MCF 10A (cell line): ENCODE measurements around the gene LENEP. TPM values are rescaled to one million over a fixed set of nuclear protein-coding genes. Genes with fewer than 3 reads are reported as not detected.

Experiments used
- BruUV-seq: library from RNA; stranded (reverse); fragments of 400-500 nt; replicated peaks from 2 replicates; lab custom pipeline; 2021; lab: Mats Ljungman, UMichigan
- CTCF ChIA-PET: fragments of 300-600 bp; sonication (Branson Sonifier 250); formaldehyde crosslinking; extraction: SDS; loops from one replicate; lab custom pipeline; 2021; ENCODE audit warnings: antibody characterized with exemption, inconsistent platforms; lab: Yijun Ruan, JAX
- POLR2A ChIA-PET: fragments of 300-600, 350-650 bp; sonication (Branson Sonifier 250); formaldehyde crosslinking; extraction: SDS; loops from one replicate; lab custom pipeline; 2020; ENCODE audit warnings: antibody characterized with exemption, inconsistent platforms; lab: Yijun Ruan, JAX
- DNase-seq: peaks from one replicate; pipeline ENCODE4 v3.0.0-alpha.2; 2018; ENCODE audit not compliant: unreplicated experiment
- H3K27ac Mint-ChIP-seq: one replicate; pipeline ENCODE4 v1.8.0; 2022; ENCODE audit warnings: mild to moderate bottlenecking, low read depth, mixed read lengths; ENCODE audit not compliant: unreplicated experiment
- H3K27me3 Mint-ChIP-seq: one replicate; pipeline ENCODE4 v1.8.0; 2022; ENCODE audit warnings: mixed read lengths; ENCODE audit not compliant: insufficient read depth, unreplicated experiment
- H3K36me3 Mint-ChIP-seq: one replicate; pipeline ENCODE4 v1.8.0; 2022; ENCODE audit warnings: mild to moderate bottlenecking, moderate library complexity, mixed read lengths; ENCODE audit not compliant: insufficient read depth, unreplicated experiment
- H3K4me1 Mint-ChIP-seq: one replicate; pipeline ENCODE4 v1.8.0; 2022; ENCODE audit warnings: mixed read lengths; ENCODE audit not compliant: insufficient read depth, unreplicated experiment
- H3K4me3 Mint-ChIP-seq: one replicate; pipeline ENCODE4 v1.8.0; 2022; ENCODE audit warnings: mild to moderate bottlenecking, moderate library complexity, mixed read lengths; ENCODE audit not compliant: unreplicated experiment
- H3K9me3 Mint-ChIP-seq: one replicate; pipeline ENCODE4 v1.8.0; 2022; ENCODE audit warnings: mixed read lengths; ENCODE audit not compliant: unreplicated experiment
- intact Hi-C: fragments of 100-400 bp; cut with micrococcal nuclease; formaldehyde crosslinking; loops from 2 replicates; pipeline ENCODE4 v1.14.1; 2022
- total RNA-seq: library from RNA; stranded (reverse); gene quantifications from 2 replicates; pipeline ENCODE4 v1.2.3, GENCODE V29; 2022
- TF ChIP-seq, protein P1 (sequence below): fragments of 200-600 bp; IDR thresholded peaks from one replicate; pipeline ENCODE4 v1.8.0; 2022; ENCODE audit warnings: antibody characterized with exemption, mild to moderate bottlenecking; ENCODE audit not compliant: unreplicated experiment

LENEP gene
- total RNA-seq, 1 experiment from 2014 or later = not detected

DNA sequence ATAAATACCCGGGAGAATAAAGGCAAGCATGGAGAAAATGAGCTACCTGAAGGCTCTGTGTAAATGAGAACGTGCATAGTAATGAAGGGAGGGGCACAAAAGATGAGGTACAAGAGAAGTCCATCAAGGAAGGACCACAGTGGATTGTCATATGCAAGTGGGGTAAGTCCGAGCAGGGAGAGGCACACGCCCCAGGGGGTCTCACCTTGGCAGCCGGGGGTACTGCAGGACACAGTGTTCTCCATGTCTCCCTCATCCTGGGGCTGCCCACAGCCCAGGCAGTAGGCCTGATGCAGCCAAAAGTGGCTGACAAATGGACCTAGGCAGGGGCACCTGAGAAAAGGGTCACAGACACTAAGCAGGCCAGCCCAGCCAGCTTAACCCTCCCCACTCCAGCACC is 30.2 kb downstream of the LENEP start:
- no peaks in the 10 kb centered on the region for H3K9me3 Mint-ChIP-seq
- no peak for DNase-seq
- BruUV-seq = no TSS peak
- no peak overlapping the region for H3K27ac Mint-ChIP-seq
- H3K27me3 Mint-ChIP-seq = no peaks in the 10 kb centered on the region
- H3K36me3 Mint-ChIP-seq = peaks cover 36% of the 10 kb centered on the region
- intact Hi-C loops = no loop called here
- TF ChIP-seq, protein P1, sequence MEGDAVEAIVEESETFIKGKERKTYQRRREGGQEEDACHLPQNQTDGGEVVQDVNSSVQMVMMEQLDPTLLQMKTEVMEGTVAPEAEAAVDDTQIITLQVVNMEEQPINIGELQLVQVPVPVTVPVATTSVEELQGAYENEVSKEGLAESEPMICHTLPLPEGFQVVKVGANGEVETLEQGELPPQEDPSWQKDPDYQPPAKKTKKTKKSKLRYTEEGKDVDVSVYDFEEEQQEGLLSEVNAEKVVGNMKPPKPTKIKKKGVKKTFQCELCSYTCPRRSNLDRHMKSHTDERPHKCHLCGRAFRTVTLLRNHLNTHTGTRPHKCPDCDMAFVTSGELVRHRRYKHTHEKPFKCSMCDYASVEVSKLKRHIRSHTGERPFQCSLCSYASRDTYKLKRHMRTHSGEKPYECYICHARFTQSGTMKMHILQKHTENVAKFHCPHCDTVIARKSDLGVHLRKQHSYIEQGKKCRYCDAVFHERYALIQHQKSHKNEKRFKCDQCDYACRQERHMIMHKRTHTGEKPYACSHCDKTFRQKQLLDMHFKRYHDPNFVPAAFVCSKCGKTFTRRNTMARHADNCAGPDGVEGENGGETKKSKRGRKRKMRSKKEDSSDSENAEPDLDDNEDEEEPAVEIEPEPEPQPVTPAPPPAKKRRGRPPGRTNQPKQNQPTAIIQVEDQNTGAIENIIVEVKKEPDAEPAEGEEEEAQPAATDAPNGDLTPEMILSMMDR = no peak
- H3K4me1 Mint-ChIP-seq = peaks cover 56% of the 10 kb centered on the region
- ChIA-PET CTCF (interaction anchor here (0.7 to 14.4 kb wide), 8 partner anchors 11 to 467 kb away, joined by 3 to 390 read pairs (median 4); partner anchors contain the start of gene ADAM15), POLR2A (interaction anchor here (0.7 to 14.0 kb wide), 14 partner anchors 9 to 685 kb away, joined by 3 to 312 read pairs (median 20); partner anchors contain the start of genes ADAM15, CKS1B, DCST1 and DCST2)
- H3K4me3 Mint-ChIP-seq = no peak overlapping the region

DNA sequence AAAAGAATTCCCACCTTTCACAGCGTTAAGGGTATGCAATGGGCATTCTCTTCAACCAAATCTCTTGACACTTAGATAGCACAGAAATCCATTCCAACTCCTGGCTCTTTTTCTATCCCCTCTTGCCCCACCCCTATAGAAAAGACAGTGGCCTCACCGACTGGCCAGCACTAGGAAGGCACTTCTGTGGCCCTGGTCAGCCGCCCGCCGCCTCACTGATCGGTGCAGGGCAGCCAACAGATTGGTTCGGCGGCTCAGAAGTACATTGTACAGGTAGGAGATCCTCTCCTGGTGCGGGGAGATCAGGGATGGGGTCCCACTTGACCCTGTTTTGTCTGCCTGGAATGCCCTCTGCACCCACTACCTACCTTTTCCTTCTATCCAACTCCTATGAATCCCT is 30.9 kb downstream of the LENEP start:
- TF ChIP-seq, protein P1 = no peak

DNA sequence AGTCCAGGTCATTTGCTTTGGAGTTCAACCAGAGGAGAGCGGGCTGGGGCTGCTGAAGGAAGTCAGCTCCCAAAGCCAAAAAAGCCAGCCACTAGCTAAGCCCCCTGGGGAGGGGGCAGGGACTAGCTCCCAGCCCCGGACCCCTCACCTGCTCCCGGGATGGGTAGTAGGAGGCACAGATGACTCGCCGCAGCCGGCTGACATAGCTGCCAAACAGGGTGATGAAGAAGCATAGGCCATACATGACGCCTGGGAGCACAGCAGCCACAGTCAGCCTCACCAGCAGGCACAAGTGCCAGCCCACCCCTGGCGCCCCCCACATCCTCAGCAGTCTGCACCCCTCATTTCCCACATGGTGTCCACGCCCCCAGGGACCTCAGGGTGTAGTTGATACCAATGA is 32.8 kb downstream of the LENEP start:
- H3K36me3 Mint-ChIP-seq = peaks cover 17% of the 10 kb centered on the region
- no peaks in the 10 kb centered on the region for H3K9me3 Mint-ChIP-seq
- H3K27ac Mint-ChIP-seq = no peak overlapping the region
- no peak for DNase-seq
- peaks cover 31% of the 10 kb centered on the region for H3K4me1 Mint-ChIP-seq
- TF ChIP-seq, protein P1 = no peak
- no TSS peak for BruUV-seq
- POLR2A ChIA-PET = interaction anchor here (0.8 to 6.3 kb wide), 5 partner anchors 12 to 55 kb away, joined by 4 to 30 read pairs (median 5); partner anchors contain the start of gene SHC1
- intact Hi-C loops = no loop called here
- no peak overlapping the region for H3K4me3 Mint-ChIP-seq
- CTCF ChIA-PET = interaction anchor here (0.5 to 1.5 kb wide), 3 partner anchors 15 to 25 kb away, joined by 3 to 5 read pairs (median 3); no protein-coding TSS in a partner anchor
- H3K27me3 Mint-ChIP-seq = no peaks in the 10 kb centered on the region

More for the DNA sequence above, 30.9 kb downstream of the LENEP start:
- H3K4me3 Mint-ChIP-seq = no peak overlapping the region
- ChIA-PET CTCF (interaction anchor here (0.7 to 14.4 kb wide), 4 partner anchors 23 to 620 kb away, joined by 3 to 390 read pairs (median 3); partner anchors contain the start of gene ADAM15), POLR2A (interaction anchor here (1.2 to 10.3 kb wide), 7 partner anchors 11 to 63 kb away, joined by 3 to 275 read pairs (median 15); partner anchors contain the start of genes ADAM15, DCST1, DCST2 and PYGO2)
- H3K27ac Mint-ChIP-seq = no peak overlapping the region
- H3K9me3 Mint-ChIP-seq = no peaks in the 10 kb centered on the region
- H3K4me1 Mint-ChIP-seq = peaks cover 49% of the 10 kb centered on the region
- peaks cover 34% of the 10 kb centered on the region for H3K36me3 Mint-ChIP-seq
- BruUV-seq = no TSS peak
- intact Hi-C loops = no loop called here
- DNase-seq = no peak
- no peaks in the 10 kb centered on the region for H3K27me3 Mint-ChIP-seq

DNA sequence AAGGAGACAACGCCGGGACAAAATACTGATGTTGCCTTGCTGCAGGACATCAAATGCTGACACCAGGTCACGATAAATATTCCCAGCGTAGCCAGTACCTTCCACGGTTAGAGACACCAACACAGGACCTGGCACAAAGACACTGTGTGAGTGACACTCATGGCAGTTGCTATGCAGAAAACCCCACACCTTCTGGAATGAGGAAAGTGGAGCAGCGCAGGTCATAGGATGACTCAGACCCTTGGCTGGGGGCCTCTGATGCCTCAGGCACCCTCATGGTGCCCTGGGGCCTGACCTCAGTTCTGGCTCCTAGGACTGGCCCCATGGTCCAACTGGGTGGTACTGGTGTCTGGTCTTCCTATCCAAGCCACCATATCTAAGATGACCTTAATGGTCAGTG is 33.2 kb downstream of the LENEP start:
- POLR2A ChIA-PET = interaction anchor here (1.0 to 6.3 kb wide), 3 partner anchors 12 to 17 kb away, joined by 4 to 30 read pairs (median 5); no protein-coding TSS in a partner anchor
- CTCF ChIA-PET = no interaction called here
- intact Hi-C loops = no loop called here
- DNase-seq = peak; percentile 67
- Mint-ChIP-seq H3K27me3 (no peaks in the 10 kb centered on the region), H3K36me3 (peaks cover 15% of the 10 kb centered on the region), H3K9me3 (no peaks in the 10 kb centered on the region), H3K27ac (no peak overlapping the region), H3K4me1 (peaks cover 26% of the 10 kb centered on the region), H3K4me3 (no peak overlapping the region)
- no TSS peak for BruUV-seq
- TF ChIP-seq, protein P1 = no peak
